NCI-H345 treated with DMSO at 0.1 percent for 48 hours (cell line): ENCODE data around the gene SLCO3A1.
"Not testable (repeated sequence)": the region's sequence is repeated elsewhere in the genome, so short reads cannot be mapped to it uniquely, and the experiment has no call there.

ENCODE experiments used
- DNase-seq: peaks from one replicate; lab custom pipeline; 2025; ENCODE audit not compliant: unreplicated experiment; lab: John Stamatoyannopoulos, UW

Gene SLCO3A1

DNA sequence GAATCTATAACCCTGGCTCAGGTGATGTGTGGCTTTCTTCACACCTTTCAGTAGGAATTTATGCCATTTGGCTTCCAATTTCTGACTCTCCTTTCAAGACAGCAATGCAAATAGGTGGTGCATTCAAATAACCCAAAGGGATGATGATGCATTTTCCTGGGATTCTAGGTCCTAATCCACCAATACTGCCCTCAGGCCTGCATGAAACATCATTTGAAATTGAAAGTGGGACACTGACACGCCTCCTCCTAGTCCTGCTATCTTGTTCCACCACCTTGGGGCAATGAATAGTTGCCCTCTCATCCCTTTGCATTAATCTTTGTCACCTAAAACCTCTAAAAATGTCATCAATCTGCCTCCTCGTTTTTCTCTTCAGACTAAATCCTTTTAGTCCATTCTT, 341.7 kb downstream of the SLCO3A1 start:
- no peak for DNase-seq

GRCh38 chr15:92196342-92196741, 342.8 kb downstream of the SLCO3A1 start:
- DNase-seq, result no peak

DNA sequence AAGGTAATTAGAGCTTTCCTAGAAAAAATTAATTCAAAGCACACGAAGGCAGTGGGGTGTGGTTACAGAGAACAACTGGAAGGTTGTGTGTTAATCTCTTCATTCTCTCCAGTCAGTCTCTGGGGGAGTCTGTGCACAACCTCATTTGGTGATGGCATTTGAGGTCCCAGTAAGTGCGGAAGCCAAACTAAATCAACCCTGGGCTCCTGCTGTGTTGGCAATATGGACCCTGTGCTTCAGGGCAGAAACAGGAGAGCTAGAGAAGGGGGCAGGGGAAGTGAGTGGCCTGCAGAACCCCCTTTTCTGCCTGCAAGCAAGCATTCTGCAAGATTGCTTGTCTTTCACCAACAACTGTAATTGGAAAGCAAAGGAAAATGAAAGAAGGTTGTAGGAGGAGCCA, 344.2 kb downstream of the SLCO3A1 start:
- DNase-seq, result no peak

- DNase-seq, result no peak
Measured at GRCh38 chr15:92200891-92201290, 347.4 kb downstream of the SLCO3A1 start.

GRCh38 chr15:92205255-92205739, 351.8 kb downstream of the SLCO3A1 start:
- no peak for DNase-seq

GRCh38 chr15:92207601-92208000, 354.1 kb downstream of the SLCO3A1 start:
- DNase-seq, result not testable (repeated sequence)
